ENCODE results near the gene LRFN2. TPM values are rescaled to one million over a fixed set of nuclear protein-coding genes. Genes with fewer than 3 reads are reported as not detected.

Gene LRFN2
- total and polyA plus RNA-seq, 4 donors: 0.01 to 0.06 TPM; not detected in 2

DNA sequence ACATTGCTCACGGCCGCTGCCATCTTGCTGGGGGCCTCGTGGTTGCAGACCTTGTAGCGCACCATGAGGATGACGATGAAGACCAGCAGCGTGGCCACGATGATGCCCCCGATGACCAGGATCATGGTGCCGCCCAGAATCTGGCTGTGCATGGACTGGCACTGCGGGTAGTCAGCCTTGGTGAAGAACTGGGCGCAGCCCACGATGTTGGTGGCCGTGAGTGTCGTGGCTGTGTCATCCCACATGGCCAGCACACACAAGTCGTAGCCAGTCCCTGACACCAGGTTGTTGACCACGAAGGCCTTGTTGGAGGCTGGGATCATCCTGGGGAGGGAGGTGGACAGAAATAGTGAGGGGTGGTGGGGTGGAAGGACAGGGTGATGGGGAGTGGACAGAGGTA is 194.6 kb downstream of the LRFN2 start:
- no peaks in the 10 kb centered on the region for H3K36me3 ChIP-seq (ENCODE audit: control insufficient read depth in 4 of 4, insufficient read depth in 4 of 4, low read length in 4 of 4)
- H3K27ac ChIP-seq (ENCODE audit: low read depth in 1 of 2, low read length in 1 of 2): no peak overlapping the region
- DNase-seq: no peak
- no peaks in the 10 kb centered on the region for H3K9me3 ChIP-seq (ENCODE audit: control insufficient read depth in 4 of 4, insufficient read depth in 3 of 4, low read length in 3 of 4)
- H3K27me3 ChIP-seq (ENCODE audit: control insufficient read depth in 3 of 3, insufficient read depth in 3 of 3, low read length in 2 of 3): peaks cover 0 to 4% (median 0%) of the 10 kb centered on the region in 3 donors
- no peak overlapping the region for H3K9ac ChIP-seq (ENCODE audit: insufficient read depth in 1 of 2, low read length in 2 of 2)
- peaks cover 0 to 1% (median 0%) of the 10 kb centered on the region in 5 donors for H3K4me1 ChIP-seq (ENCODE audit: control insufficient read depth in 5 of 5, insufficient read depth in 5 of 5, low read length in 5 of 5)
- ATAC-seq (ENCODE audit: insufficient read depth, low FRiP score): no peak
- 94 to 98% methylated on average over 16 of the region's 16 CpGs for WGBS, 2 donors
- TF ChIP-seq, protein P1, sequence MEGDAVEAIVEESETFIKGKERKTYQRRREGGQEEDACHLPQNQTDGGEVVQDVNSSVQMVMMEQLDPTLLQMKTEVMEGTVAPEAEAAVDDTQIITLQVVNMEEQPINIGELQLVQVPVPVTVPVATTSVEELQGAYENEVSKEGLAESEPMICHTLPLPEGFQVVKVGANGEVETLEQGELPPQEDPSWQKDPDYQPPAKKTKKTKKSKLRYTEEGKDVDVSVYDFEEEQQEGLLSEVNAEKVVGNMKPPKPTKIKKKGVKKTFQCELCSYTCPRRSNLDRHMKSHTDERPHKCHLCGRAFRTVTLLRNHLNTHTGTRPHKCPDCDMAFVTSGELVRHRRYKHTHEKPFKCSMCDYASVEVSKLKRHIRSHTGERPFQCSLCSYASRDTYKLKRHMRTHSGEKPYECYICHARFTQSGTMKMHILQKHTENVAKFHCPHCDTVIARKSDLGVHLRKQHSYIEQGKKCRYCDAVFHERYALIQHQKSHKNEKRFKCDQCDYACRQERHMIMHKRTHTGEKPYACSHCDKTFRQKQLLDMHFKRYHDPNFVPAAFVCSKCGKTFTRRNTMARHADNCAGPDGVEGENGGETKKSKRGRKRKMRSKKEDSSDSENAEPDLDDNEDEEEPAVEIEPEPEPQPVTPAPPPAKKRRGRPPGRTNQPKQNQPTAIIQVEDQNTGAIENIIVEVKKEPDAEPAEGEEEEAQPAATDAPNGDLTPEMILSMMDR (IDR thresholded peaks at IDR 0.05; ENCODE audit: control extremely low read depth, extremely low read depth): no peak
- H3K4me3 ChIP-seq: no peak overlapping the region

- no peak overlapping the region for H3K27ac ChIP-seq (ENCODE audit: low read depth in 1 of 2, low read length in 1 of 2)
- H3K9ac ChIP-seq (ENCODE audit: insufficient read depth in 1 of 2, low read length in 2 of 2): no peak overlapping the region
- H3K27me3 ChIP-seq (ENCODE audit: control insufficient read depth in 3 of 3, insufficient read depth in 3 of 3, low read length in 2 of 3): peaks cover 0 to 4% (median 0%) of the 10 kb centered on the region in 3 donors
- DNase-seq (no peak), ATAC-seq (ENCODE audit: insufficient read depth, low FRiP score) (no peak)
- H3K36me3 ChIP-seq (ENCODE audit: control insufficient read depth in 4 of 4, insufficient read depth in 4 of 4, low read length in 4 of 4): no peaks in the 10 kb centered on the region
- no peaks in the 10 kb centered on the region for H3K9me3 ChIP-seq (ENCODE audit: control insufficient read depth in 4 of 4, insufficient read depth in 3 of 4, low read length in 3 of 4)
- no peak overlapping the region for H3K4me3 ChIP-seq
- WGBS, 2 donors: 83 to 92% methylated on average over 40 of the region's 40 CpGs
- no peaks in the 10 kb centered on the region for H3K4me1 ChIP-seq (ENCODE audit: control insufficient read depth in 5 of 5, insufficient read depth in 5 of 5, low read length in 5 of 5)
- TF ChIP-seq, protein P1 (IDR thresholded peaks at IDR 0.05; ENCODE audit: control extremely low read depth, extremely low read depth): no peak
Observed at GRCh38 chr6:40391851-40392517, 195.2 kb downstream of the LRFN2 start.

DNA sequence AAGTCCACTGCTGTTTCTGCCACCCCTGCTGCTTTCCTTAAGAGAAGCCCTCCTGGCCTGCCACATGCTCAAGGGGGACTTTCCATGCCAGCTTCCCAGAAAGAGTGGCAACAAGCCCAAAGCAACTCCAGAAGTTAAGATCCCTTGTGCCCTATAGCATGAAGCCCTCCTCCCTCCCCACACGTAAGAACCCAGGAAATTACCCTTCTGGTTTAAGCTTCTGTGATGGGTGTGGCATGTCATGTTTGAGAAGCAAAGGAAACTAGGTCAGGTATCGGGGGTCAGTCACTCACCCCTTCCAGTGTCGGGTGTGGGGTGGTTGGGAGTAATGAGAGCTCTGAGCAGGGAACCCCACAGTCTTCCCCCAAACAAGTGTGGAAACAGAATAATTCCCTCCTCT is 196.1 kb downstream of the LRFN2 start:
- WGBS, 2 donors: 42 to 61% methylated on average over 3 of the region's 3 CpGs
- Histone ChIP-seq H3K4me1 (ENCODE audit: control insufficient read depth in 5 of 5, insufficient read depth in 5 of 5, low read length in 5 of 5) (no peaks in the 10 kb centered on the region), H3K9ac (ENCODE audit: insufficient read depth in 1 of 2, low read length in 2 of 2) (no peak overlapping the region), H3K4me3 (no peak overlapping the region), H3K9me3 (ENCODE audit: control insufficient read depth in 4 of 4, insufficient read depth in 3 of 4, low read length in 3 of 4) (no peaks in the 10 kb centered on the region), H3K27ac (ENCODE audit: low read depth in 1 of 2, low read length in 1 of 2) (no peak overlapping the region), H3K36me3 (ENCODE audit: control insufficient read depth in 4 of 4, insufficient read depth in 4 of 4, low read length in 4 of 4) (no peaks in the 10 kb centered on the region), H3K27me3 (ENCODE audit: control insufficient read depth in 3 of 3, insufficient read depth in 3 of 3, low read length in 2 of 3) (peaks cover 0 to 4% (median 0%) of the 10 kb centered on the region in 3 donors)
- TF ChIP-seq, protein P1 (IDR thresholded peaks at IDR 0.05; ENCODE audit: control extremely low read depth, extremely low read depth): no peak
- no peak for ATAC-seq (ENCODE audit: insufficient read depth, low FRiP score)
- no peak for DNase-seq

Data from lung (tissue), 12 donors.